CD14-positive monocyte (primary cell): ENCODE measurements around the gene APOL1. TPM values are rescaled to one million over a fixed set of nuclear protein-coding genes. Genes with fewer than 3 reads are reported as not detected.

Experiments used
- DNase-seq, 3 donors: peaks; one replicate each; pipeline ENCODE4 v3.0.0-alpha.2; 2011 to 2022
- H2AFZ ChIP-seq: 2 replicates; pipeline ENCODE4 v1.6.0; 2012; ENCODE audit warnings: mild to moderate bottlenecking, low read depth, low read length, inconsistent platforms; ENCODE audit not compliant: insufficient read depth, poor library complexity, severe bottlenecking
- H3K27ac ChIP-seq, 2 donors: 1 replicate in 1 of 2; 2 replicates in 1 of 2; pipeline ENCODE4 v1.5.1; 2012 to 2013; ENCODE audit warnings: low read length in 2 of 2, control low read depth in 1 of 2, inconsistent platforms in 1 of 2, low read depth in 1 of 2, mild to moderate bottlenecking in 1 of 2
- H3K27me3 ChIP-seq, 2 donors: one replicate each; pipeline versions ENCODE4 v1.6.0 to v1.6.1; 2011 to 2013; ENCODE audit warnings: low read length in 2 of 2; ENCODE audit not compliant: control insufficient read depth in 2 of 2, insufficient read depth in 2 of 2
- H3K36me3 ChIP-seq, 2 donors: replicated peaks in 1 of 2; 1 replicate in 1 of 2; 2 replicates in 1 of 2; pipeline versions ENCODE4 v1.5.1 to v1.6.1; 2012 to 2013; ENCODE audit warnings: low read length in 2 of 2, control low read depth in 1 of 2, inconsistent platforms in 1 of 2, mild to moderate bottlenecking in 1 of 2; ENCODE audit not compliant: insufficient read depth in 2 of 2, control insufficient read depth in 1 of 2
- H3K4me1 ChIP-seq, 2 donors: 1 replicate in 1 of 2; 2 replicates in 1 of 2; pipeline versions ENCODE4 v1.5.1 to v1.6.1; 2012 to 2013; ENCODE audit warnings: low read length in 2 of 2, control low read depth in 1 of 2, inconsistent platforms in 1 of 2, mild to moderate bottlenecking in 1 of 2, moderate library complexity in 1 of 2; ENCODE audit not compliant: insufficient read depth in 2 of 2, control insufficient read depth in 1 of 2
- H3K4me2 ChIP-seq: replicated peaks from 2 replicates; pipeline ENCODE3; 2012; ENCODE audit warnings: low read length, moderate library complexity, mild to moderate bottlenecking; ENCODE audit not compliant: poor library complexity, severe bottlenecking; ENCODE audit errors: extremely low read depth
- H3K4me3 ChIP-seq, 3 experiments: fragments of 200-600 bp in 1 of 3; sonication (generic) in 1 of 3; replicated peaks in 1 of 3; 1 replicate in 2 of 3; 2 replicates in 1 of 3; pipeline ENCODE4 v1.5.1; 2011 to 2013; ENCODE audit warnings: low read length in 3 of 3, mild to moderate bottlenecking in 3 of 3, control low read depth in 2 of 3, low read depth in 2 of 3, inconsistent platforms in 1 of 3, moderate library complexity in 1 of 3
- H3K79me2 ChIP-seq: 2 replicates; pipeline ENCODE4 v1.6.0; 2012; ENCODE audit warnings: mild to moderate bottlenecking, control low read depth, inconsistent platforms, low read length, moderate library complexity; ENCODE audit not compliant: insufficient read depth
- H3K9ac ChIP-seq: 2 replicates; pipeline ENCODE4 v1.6.0; 2017; ENCODE audit warnings: low read length, mild to moderate bottlenecking; ENCODE audit not compliant: insufficient read depth, poor library complexity, severe bottlenecking
- H3K9me3 ChIP-seq, 2 donors: replicated peaks in 1 of 2; 1 replicate in 1 of 2; 2 replicates in 1 of 2; pipeline versions ENCODE4 v1.5.1 to v1.6.1; 2012 to 2013; ENCODE audit warnings: low read length in 2 of 2, control low read depth in 1 of 2; ENCODE audit not compliant: control insufficient read depth in 1 of 2, insufficient read depth in 1 of 2
- H4K20me1 ChIP-seq: 2 replicates; pipeline ENCODE4 v1.6.0; 2012; ENCODE audit warnings: mild to moderate bottlenecking, low read length, control low read depth, moderate library complexity; ENCODE audit not compliant: insufficient read depth
- H3K27ac Mint-ChIP-seq, 7 donors: one replicate each; pipeline ENCODE4 v1.8.0; 2020; ENCODE audit warnings: mild to moderate bottlenecking in 7 of 7, mixed read lengths in 7 of 7, moderate library complexity in 6 of 7, inconsistent platforms in 2 of 7
- H3K27me3 Mint-ChIP-seq, 3 donors: one replicate each; pipeline ENCODE4 v1.8.0; 2021 to 2022; ENCODE audit warnings: low read depth in 3 of 3, mild to moderate bottlenecking in 3 of 3, mixed read lengths in 3 of 3, moderate library complexity in 3 of 3, inconsistent platforms in 1 of 3
- H3K36me3 Mint-ChIP-seq, 2 donors: one replicate each; pipeline ENCODE4 v1.8.0; 2020; ENCODE audit warnings: mixed read lengths in 2 of 2, inconsistent platforms in 1 of 2, mild to moderate bottlenecking in 1 of 2
- H3K4me1 Mint-ChIP-seq: one replicate; pipeline ENCODE4 v1.8.0; 2020; ENCODE audit warnings: mild to moderate bottlenecking, mixed read lengths
- H3K4me3 Mint-ChIP-seq, 2 donors: one replicate each; pipeline ENCODE4 v1.8.0; 2020; ENCODE audit warnings: mild to moderate bottlenecking in 2 of 2, mixed read lengths in 2 of 2, moderate library complexity in 1 of 2
- H3K9me3 Mint-ChIP-seq, 7 donors: one replicate each; pipeline ENCODE4 v1.8.0; 2020 to 2022; ENCODE audit warnings: mixed read lengths in 7 of 7, mild to moderate bottlenecking in 6 of 7, moderate library complexity in 6 of 7, inconsistent platforms in 2 of 7
- WGBS: methylation state at CpG from one replicate; pipeline ENCODE4 v1.1.5; 2013; ENCODE audit warnings: missing lambda C conversion rate; ENCODE audit not compliant: insufficient coverage; 5-methylcytosine and 5-hydroxymethylcytosine counted together
- intact Hi-C, 2 donors: fragments of 100-400 bp; cut with micrococcal nuclease; formaldehyde crosslinking; loops; one replicate each; pipeline versions ENCODE4 v1.15.0 to v1.15.1; 2023
- polyA plus RNA-seq, 3 donors: library from polyadenylated mRNA; depleted of rRNA in 1 of 3; unstranded in 2 of 3; stranded (reverse) in 1 of 3; fragments of 300-500 nt in 2 of 3; fragments of >200 nt in 1 of 3; fragmentation: Illumina TruSeq in 2 of 3; gene quantifications; 1 replicate in 2 of 3; 2 replicates in 1 of 3; pipeline ENCODE4 v1.2.3, GENCODE V29; 2012 to 2021
- TF ChIP-seq, protein P1 (sequence below): fragments of 200-600 bp; IDR thresholded peaks from one replicate; pipeline ENCODE4 v1.8.0; 2022; ENCODE audit warnings: antibody characterized with exemption, mild to moderate bottlenecking

APOL1 gene
- polyA plus RNA-seq, 3 donors = 3.4 to 7.5 (median 6.1) TPM

GRCh38 chr22:36239150-36239400 is 13.9 kb upstream of the APOL1 start:
- no peak for DNase-seq
- H3K4me1 Mint-ChIP-seq = peaks cover 44% of the 10 kb centered on the region
- peaks cover 0 to 5% (median 4%) of the 10 kb centered on the region in 7 donors for H3K9me3 Mint-ChIP-seq
- WGBS = no CpG with 5 or more reads among the region's 4 CpGs
- peak overlapping the region; percentile 64 to 99 (median 90) for H3K4me3 ChIP-seq
- peak overlapping the region; percentile 71 to 93 for H3K27ac ChIP-seq
- H2AFZ ChIP-seq = peak overlapping the region; percentile 87
- H3K4me2 ChIP-seq = peak overlapping the region; percentile 98
- H3K27ac Mint-ChIP-seq = peak overlapping the region; percentile 94 to 96 (median 95)
- H4K20me1 ChIP-seq = peaks cover 31% of the 10 kb centered on the region
- TF ChIP-seq, protein P1, sequence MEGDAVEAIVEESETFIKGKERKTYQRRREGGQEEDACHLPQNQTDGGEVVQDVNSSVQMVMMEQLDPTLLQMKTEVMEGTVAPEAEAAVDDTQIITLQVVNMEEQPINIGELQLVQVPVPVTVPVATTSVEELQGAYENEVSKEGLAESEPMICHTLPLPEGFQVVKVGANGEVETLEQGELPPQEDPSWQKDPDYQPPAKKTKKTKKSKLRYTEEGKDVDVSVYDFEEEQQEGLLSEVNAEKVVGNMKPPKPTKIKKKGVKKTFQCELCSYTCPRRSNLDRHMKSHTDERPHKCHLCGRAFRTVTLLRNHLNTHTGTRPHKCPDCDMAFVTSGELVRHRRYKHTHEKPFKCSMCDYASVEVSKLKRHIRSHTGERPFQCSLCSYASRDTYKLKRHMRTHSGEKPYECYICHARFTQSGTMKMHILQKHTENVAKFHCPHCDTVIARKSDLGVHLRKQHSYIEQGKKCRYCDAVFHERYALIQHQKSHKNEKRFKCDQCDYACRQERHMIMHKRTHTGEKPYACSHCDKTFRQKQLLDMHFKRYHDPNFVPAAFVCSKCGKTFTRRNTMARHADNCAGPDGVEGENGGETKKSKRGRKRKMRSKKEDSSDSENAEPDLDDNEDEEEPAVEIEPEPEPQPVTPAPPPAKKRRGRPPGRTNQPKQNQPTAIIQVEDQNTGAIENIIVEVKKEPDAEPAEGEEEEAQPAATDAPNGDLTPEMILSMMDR = no peak
- H3K27me3 ChIP-seq = no peaks in the 10 kb centered on the region
- intact Hi-C loops = no loop called here
- H3K27me3 Mint-ChIP-seq = peaks cover 0 to 2% (median 0%) of the 10 kb centered on the region in 3 donors
- H3K36me3 ChIP-seq = peaks cover 8 to 29% of the 10 kb centered on the region in 2 donors
- H3K4me1 ChIP-seq = peaks cover 20 to 36% of the 10 kb centered on the region in 2 donors
- peak overlapping the region; percentile 74 for H3K9ac ChIP-seq
- peak overlapping the region; percentile 95 to 98 for H3K4me3 Mint-ChIP-seq
- peaks cover 40% of the 10 kb centered on the region for H3K79me2 ChIP-seq
- peaks cover 30% of the 10 kb centered on the region in 2 donors for H3K36me3 Mint-ChIP-seq
- no peaks in the 10 kb centered on the region for H3K9me3 ChIP-seq

DNA sequence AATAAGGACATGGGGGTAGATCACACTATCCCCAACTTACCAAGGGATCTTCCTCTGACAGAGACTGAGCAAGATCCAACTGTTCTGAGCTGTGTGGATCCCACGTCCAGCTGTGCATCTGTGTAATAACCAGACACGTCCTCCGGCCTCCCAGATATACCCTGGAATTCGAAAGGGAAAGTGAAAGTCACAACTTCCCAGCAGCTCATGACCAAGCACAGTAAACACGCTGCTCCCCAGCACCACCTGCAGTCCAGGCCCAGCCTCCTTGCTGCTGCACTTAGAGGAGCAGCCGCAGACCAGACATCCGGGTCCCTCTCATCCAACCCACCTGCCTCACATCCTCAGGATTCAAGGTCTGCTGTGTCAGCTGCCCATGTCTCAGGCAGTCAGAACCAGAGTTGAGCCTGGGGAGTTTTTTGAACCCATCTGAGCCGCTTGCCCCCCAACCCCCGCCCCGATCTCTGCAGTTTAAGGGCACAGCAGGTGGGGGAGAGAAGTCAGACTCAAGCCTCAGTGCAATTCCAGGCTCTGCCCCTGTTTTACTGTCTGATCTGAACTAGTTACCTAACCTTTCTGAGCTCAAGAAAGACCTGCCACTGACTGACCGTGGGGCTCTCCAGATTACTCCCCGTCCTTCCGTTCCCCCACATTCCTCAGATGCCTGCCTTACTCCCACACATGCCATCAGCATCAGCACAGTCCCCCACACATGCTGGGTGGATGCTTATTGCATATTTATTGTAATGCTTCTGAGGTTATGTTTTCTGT is 13.3 kb upstream of the APOL1 start, which contains the start of gene APOL2:
Gene APOL2 (minus strand): TSS at position 127 of the 771 bp plus-strand sequence. CDS start 6,365 bp downstream, outside the sequence.
- TF ChIP-seq, protein P1 = peak; percentile 58
- intact Hi-C loops = no loop called here
- H3K27ac ChIP-seq = peak within 1 kb of the TSS; percentile 71 to 93
- peaks cover 26% of the 10 kb centered on the region for H4K20me1 ChIP-seq
- Mint-ChIP-seq H3K9me3 (peaks cover 0 to 5% (median 4%) of the 10 kb centered on the region in 7 donors), H3K4me3 (peak within 1 kb of the TSS; percentile 95 to 98), H3K4me1 (peaks cover 44% of the 10 kb centered on the region), H3K36me3 (peaks cover 25 to 30% of the 10 kb centered on the region in 2 donors), H3K27me3 (peaks cover 0 to 2% (median 0%) of the 10 kb centered on the region in 3 donors), H3K27ac (peak within 1 kb of the TSS; percentile 94 to 96 (median 95))
- peak within 1 kb of the TSS; percentile 64 to 99 (median 90) for H3K4me3 ChIP-seq
- H3K27me3 ChIP-seq = no peaks in the 10 kb centered on the region
- WGBS = 0% methylated on average over 7 of the region's 13 CpGs
- H3K79me2 ChIP-seq = peaks cover 40% of the 10 kb centered on the region
- peaks cover 8 to 24% of the 10 kb centered on the region in 2 donors for H3K36me3 ChIP-seq
- peaks cover 20 to 36% of the 10 kb centered on the region in 2 donors for H3K4me1 ChIP-seq
- peak within 1 kb of the TSS; percentile 74 for H3K9ac ChIP-seq
- H3K4me2 ChIP-seq = peak within 1 kb of the TSS; percentile 98
- DNase-seq = peak; percentile 75 to 87 (median 83)
- peak within 1 kb of the TSS; percentile 87 for H2AFZ ChIP-seq
- H3K9me3 ChIP-seq = no peaks in the 10 kb centered on the region
